HG03064 (cell line): Measurements from ENCODE around the gene PRIMPOL.
"Not testable (repeated sequence)": the region's sequence is repeated elsewhere in the genome, so short reads cannot be mapped to it uniquely, and the experiment has no call there.

ENCODE experiments used
- ATAC-seq: cut with Tn5 transposase; IDR thresholded peaks from one replicate; pipeline ENCODE4 v1.9.1; 2021; ENCODE audit warnings: low read depth; ENCODE audit not compliant: unreplicated experiment

PRIMPOL gene

GRCh38 chr4:184699941-184700340, 50.4 kb downstream of the PRIMPOL start:
- no peak for ATAC-seq

GRCh38 chr4:184702114-184702513, 52.6 kb downstream of the PRIMPOL start:
- ATAC-seq: no peak

- ATAC-seq: no peak
Measured at GRCh38 chr4:184705692-184706091, 56.2 kb downstream of the PRIMPOL start.

GRCh38 chr4:184706453-184706852, 56.9 kb downstream of the PRIMPOL start:
- no peak for ATAC-seq

GRCh38 chr4:184712322-184712721, 62.8 kb downstream of the PRIMPOL start:
- ATAC-seq: no peak

GRCh38 chr4:184713887-184714286, 64.3 kb downstream of the PRIMPOL start:
- no peak for ATAC-seq

- ATAC-seq: no peak
Measured at GRCh38 chr4:184715526-184715925, 66.0 kb downstream of the PRIMPOL start.

GRCh38 chr4:184719407-184719806, 69.9 kb downstream of the PRIMPOL start:
- no peak for ATAC-seq

- no peak for ATAC-seq
Measured at GRCh38 chr4:184721254-184721653, 71.7 kb downstream of the PRIMPOL start.

GRCh38 chr4:184722798-184723197, 73.3 kb downstream of the PRIMPOL start:
- no peak for ATAC-seq

- ATAC-seq: no peak
Measured at GRCh38 chr4:184727430-184727829, 77.9 kb downstream of the PRIMPOL start.

GRCh38 chr4:184728858-184729257, 79.3 kb downstream of the PRIMPOL start:
- no peak for ATAC-seq

GRCh38 chr4:184729946-184730345, 80.4 kb downstream of the PRIMPOL start:
- ATAC-seq: no peak

- ATAC-seq: no peak
Measured at GRCh38 chr4:184731056-184731455, 81.5 kb downstream of the PRIMPOL start.

GRCh38 chr4:184732126-184732525, 82.6 kb downstream of the PRIMPOL start:
- no peak for ATAC-seq

- ATAC-seq: peak; percentile 91
Measured at GRCh38 chr4:184733654-184734524, 84.4 kb downstream of the PRIMPOL start, which contains the start of gene CENPU. CENPU (minus strand) TSS chr4:184734096; CDS start chr4:184734062, 34 bp downstream.

GRCh38 chr4:184734758-184735157, 85.2 kb downstream of the PRIMPOL start:
- ATAC-seq: no peak

GRCh38 chr4:184739575-184739974, 90.0 kb downstream of the PRIMPOL start:
- ATAC-seq: not testable (repeated sequence)

GRCh38 chr4:184740980-184741391, 91.4 kb downstream of the PRIMPOL start:
- ATAC-seq: no peak

GRCh38 chr4:184741651-184742050, 92.1 kb downstream of the PRIMPOL start:
- not testable (repeated sequence) for ATAC-seq

- ATAC-seq: no peak
Measured at GRCh38 chr4:184743650-184744049, 94.1 kb downstream of the PRIMPOL start.

- ATAC-seq: no peak
Measured at GRCh38 chr4:184744236-184744635, 94.7 kb downstream of the PRIMPOL start.
